Transverse colon (tissue), 4 donors: ENCODE data around the gene FAM149B1.

ENCODE experiments used
- POLR2AphosphoS5 ChIP-seq, 3 donors: sonication (generic); formaldehyde crosslinking; IDR thresholded peaks; one replicate each; pipeline ENCODE4 v1.6.1; 2016; ENCODE audit warnings: antibody characterized with exemption in 3 of 3
- TF ChIP-seq, protein P1 (sequence below), 5 experiments: fragments of 200-600 bp in 3 of 5; fragments of 450-650 bp in 2 of 5; sonication (generic) in 3 of 5; IDR thresholded peaks; 1 replicate in 2 of 5; 2 replicates in 3 of 5; pipeline ENCODE4 v1.5.1; 2016 to 2017; ENCODE audit warnings: antibody characterized with exemption in 5 of 5, inconsistent platforms in 3 of 5, mild to moderate bottlenecking in 2 of 5, moderate library complexity in 1 of 5

DNA sequence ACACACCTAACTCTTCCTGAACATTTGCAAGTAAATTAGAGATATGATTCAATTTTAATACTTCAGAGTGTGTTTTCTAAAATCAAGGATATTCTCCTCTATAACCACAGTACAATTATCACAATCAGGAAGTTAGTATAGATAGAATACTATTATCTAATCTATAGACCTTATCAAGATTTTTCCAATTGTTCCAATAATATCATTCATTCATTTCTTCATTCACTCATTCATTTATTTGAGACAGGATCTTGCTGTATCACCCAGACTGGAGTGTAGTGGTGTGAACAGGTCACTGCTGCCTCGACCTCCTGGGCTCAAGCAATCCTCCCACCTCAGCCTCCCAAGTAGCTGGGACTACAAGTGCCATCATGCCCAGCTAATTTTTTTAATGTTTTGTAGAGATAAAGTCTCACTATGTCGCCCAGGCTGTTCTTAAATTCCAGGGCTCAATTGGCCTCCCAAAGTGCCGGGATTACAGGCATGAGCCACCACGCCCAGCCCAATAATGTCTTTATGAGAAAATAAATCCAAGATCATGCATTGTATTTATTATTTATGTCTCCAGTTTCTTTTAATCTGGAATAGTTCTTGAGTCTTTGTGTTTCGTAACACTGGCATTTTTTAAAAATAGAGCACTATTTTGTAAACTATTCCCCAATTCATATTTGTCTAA, 95.1 kb downstream of the FAM149B1 start:
- TF ChIP-seq POLR2AphosphoS5 (IDR thresholded peaks at IDR 0.05) = no peak
- TF ChIP-seq, protein P1, sequence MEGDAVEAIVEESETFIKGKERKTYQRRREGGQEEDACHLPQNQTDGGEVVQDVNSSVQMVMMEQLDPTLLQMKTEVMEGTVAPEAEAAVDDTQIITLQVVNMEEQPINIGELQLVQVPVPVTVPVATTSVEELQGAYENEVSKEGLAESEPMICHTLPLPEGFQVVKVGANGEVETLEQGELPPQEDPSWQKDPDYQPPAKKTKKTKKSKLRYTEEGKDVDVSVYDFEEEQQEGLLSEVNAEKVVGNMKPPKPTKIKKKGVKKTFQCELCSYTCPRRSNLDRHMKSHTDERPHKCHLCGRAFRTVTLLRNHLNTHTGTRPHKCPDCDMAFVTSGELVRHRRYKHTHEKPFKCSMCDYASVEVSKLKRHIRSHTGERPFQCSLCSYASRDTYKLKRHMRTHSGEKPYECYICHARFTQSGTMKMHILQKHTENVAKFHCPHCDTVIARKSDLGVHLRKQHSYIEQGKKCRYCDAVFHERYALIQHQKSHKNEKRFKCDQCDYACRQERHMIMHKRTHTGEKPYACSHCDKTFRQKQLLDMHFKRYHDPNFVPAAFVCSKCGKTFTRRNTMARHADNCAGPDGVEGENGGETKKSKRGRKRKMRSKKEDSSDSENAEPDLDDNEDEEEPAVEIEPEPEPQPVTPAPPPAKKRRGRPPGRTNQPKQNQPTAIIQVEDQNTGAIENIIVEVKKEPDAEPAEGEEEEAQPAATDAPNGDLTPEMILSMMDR (IDR thresholded peaks at IDR 0.05) = no peak
